ENCODE results near the gene TMEM53.

The TMEM53 gene

DNA sequence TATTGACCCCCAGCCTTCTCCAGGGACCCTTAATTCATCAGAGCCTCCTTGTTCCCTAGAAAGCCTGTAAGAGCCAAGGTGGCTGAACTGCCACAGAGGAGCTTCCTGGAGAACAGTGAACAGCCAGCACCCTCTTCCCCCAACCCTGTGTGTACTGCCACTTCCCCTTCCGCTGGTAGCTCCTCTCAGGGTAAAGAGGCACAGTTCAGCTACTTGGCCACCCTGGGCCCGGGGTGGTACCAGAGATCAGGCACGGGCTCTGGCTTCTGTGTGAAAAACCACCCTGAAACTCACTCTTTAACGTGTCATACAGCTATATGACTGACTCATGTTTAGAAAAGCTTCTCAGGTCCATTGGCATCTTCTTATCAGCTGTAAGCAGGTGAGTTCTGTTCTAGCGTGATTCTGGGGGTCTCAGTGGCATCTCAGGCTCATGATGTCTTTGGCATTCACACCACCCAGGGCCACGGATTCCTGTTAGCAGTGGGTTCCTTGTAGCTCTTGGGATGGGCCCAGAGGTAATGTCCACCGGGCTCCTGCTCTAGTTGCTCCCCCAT, 22.6 kb upstream of the TMEM53 start:
- DNase-seq (ENCODE audit: low read depth): peak; percentile 35

GRCh38 chr1:44696101-44696500, 21.8 kb upstream of the TMEM53 start:
- DNase-seq (ENCODE audit: low read depth): no peak

- DNase-seq (ENCODE audit: low read depth): no peak
These were observed 21.4 kb upstream of the TMEM53 start for GRCh38 chr1:44695671-44696070.

- DNase-seq (ENCODE audit: low read depth): no peak
These were observed 20.7 kb upstream of the TMEM53 start for GRCh38 chr1:44694863-44695478.

GRCh38 chr1:44693900-44694299, 19.6 kb upstream of the TMEM53 start:
- DNase-seq (ENCODE audit: low read depth): no peak

- no peak for DNase-seq (ENCODE audit: low read depth)
These were observed 18.9 kb upstream of the TMEM53 start for GRCh38 chr1:44693159-44693558.

DNA sequence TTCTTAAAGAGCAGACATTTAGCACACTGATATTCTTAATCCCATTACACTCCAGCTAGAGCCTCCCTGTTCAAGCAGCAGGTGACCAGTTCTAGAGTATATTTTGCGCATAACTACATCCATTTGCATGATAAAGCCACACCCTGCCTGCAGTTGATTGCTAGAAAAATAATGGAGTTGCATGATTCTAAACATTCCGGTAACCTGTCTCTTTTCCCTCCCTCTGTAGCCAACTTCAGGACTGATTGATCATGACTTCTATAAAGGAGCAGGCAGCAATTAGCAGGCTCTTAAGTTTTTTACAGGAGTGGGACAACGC, 15.1 kb upstream of the TMEM53 start:
- no peak for DNase-seq (ENCODE audit: low read depth)

DNA sequence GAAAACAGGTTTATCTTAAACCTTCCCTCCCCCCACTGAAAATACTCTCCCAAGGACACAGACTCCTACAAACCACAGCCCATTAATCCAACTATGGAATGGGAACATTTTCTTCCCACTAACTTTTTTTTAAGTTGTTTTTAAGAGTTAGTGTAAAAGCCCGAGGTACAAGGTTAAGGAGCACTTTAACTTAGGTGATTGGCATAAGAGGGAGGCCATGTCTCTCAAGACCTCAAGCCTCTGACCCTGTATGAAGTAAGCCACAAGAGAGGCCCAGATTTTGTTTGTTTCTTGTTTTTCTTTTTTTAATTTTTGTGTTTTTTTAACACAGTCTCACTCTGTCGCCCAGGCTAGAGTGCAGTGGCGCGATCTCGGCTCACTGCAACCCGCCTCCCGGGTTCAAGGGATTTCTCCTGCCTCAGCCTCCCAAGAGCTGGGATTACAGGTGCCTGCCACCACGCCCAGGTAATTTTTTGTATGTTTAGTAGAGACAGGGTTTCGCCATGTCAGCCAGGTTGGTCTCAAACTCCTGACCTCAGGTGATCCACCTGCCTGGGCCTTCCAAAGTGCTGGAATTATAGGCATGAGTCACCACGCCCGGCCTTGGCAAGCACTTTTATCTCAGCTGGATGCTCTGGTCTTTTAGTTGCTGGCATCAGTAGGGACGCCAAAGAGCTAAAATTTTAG, 14.6 kb upstream of the TMEM53 start:
- DNase-seq (ENCODE audit: low read depth): no peak

- DNase-seq (ENCODE audit: low read depth): no peak
These were observed 11.6 kb upstream of the TMEM53 start for GRCh38 chr1:44685881-44686280.

DNA sequence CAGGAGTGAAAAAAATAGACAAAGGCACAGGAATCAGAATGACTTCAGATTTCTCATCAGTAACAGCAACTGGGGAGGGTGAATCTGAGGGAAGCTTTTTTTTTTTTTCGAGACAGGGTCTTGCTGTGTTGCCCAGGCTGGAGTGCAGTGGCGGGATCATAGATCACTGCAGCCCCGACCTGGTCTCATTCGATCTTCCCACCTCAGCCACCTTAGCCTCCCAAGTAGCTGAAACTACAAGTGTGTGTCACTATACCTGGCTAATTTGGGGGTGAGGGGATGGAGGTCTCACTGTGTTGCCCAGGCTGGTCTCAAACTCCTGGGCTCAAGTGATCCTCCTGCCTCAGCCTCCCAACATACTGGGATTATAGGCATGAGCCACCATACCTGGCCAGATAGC, 10.9 kb upstream of the TMEM53 start:
- DNase-seq (ENCODE audit: low read depth): no peak

- no peak for DNase-seq (ENCODE audit: low read depth)
These were observed 10.2 kb upstream of the TMEM53 start for GRCh38 chr1:44684525-44684924.

GRCh38 chr1:44682883-44683265, 8.6 kb upstream of the TMEM53 start:
- no peak for DNase-seq (ENCODE audit: low read depth)

DNA sequence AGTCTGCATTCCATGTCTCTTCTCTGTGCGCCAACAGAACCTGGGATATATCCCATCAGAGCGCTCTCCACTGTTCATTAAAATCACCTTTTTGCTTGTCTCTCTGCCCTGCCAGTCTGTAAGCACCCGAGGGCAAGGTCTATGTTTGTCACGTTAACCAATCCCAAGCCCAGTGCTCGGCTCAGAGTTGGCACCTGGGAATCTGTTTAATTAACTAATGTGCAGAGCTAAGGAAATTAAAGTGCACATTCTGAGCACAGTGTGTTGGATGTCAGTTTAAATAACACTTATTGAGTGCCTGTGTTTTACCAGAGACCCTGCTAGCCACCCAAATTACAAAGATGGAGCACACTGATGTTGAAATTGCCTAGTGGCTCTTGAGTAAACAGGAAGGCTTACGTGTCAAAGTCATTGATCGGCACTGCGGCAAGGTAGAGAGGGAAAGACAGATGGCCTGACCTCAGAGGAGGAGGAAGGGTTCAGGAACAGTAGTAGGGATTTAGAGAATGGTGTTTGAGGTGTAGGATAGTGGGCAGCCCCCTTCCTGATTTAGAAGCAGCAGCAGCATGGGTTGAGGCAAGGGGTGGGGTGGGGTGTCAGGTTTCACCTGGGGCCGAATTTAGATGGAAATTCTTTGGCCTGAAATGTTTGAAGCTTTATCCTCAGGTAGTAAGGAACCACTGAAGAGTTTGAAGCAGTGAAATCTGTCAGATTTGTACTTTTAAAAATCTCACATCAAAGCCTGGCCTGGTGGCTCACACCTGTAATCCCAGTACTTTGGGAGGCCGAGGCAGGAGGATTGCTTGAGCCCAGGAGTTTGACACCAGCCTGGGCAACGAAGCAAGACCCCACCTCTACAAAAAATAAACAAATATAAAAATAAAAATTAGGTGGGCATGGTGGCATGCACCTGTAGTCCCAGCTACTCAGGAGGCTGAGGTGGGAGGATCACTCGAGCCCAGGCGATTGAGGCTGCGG, 7.9 kb upstream of the TMEM53 start:
- DNase-seq (ENCODE audit: low read depth): no peak

DNA sequence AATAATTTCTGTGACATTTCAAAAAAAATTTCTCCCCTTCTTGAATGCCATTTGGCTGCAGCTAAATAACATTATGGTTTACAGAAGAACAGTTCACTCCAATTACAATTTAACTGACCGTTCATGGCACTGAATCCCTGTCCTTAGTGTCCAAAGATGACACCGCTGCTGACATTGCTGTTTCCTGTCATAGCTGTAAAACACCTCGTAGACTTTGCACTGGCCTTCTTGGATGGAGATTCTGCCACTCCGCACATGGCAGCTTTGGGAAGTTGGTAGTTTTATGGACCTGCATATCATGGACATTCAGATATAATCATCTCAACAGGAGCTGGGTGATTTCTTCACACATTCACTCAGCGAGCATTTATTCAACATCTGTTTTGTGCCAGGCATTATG, 5.2 kb upstream of the TMEM53 start:
- no peak for DNase-seq (ENCODE audit: low read depth)

GRCh38 chr1:44678626-44679025, 4.3 kb upstream of the TMEM53 start:
- no peak for DNase-seq (ENCODE audit: low read depth)

- DNase-seq (ENCODE audit: low read depth): no peak
These were observed 3.8 kb upstream of the TMEM53 start for GRCh38 chr1:44678120-44678519.

DNA sequence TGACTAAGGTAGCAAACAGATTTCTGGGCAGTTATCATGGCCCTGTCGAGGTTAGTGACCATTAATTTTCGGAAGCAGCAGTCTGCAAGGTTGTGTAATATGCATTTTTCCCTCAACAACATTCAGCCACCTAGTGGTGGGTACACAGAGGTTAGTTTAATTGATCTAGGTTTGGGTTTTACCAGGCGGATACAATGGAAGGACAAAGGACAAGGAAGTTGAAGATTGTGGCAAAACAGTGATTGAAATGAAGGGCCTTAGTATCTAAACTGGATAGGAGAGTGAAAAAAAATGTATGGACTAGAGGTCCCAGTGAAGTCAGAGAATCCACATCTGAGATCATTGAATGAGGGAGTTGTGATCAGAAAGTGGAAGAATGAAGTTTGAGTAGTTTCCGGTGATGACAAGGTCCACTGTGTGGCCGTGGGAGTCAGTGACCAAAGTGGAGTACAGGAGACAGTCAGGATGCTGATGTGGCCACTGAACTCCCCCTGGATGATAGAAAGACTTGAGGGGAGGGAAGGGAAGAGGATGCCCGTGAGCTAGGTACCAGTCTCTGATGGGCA, 3.0 kb upstream of the TMEM53 start:
- no peak for DNase-seq (ENCODE audit: low read depth)

- no peak for DNase-seq (ENCODE audit: low read depth)
These were observed 2.4 kb upstream of the TMEM53 start for GRCh38 chr1:44676484-44677200.

GRCh38 chr1:44675186-44675585, 905 bp upstream of the TMEM53 start:
- DNase-seq (ENCODE audit: low read depth): no peak

DNA sequence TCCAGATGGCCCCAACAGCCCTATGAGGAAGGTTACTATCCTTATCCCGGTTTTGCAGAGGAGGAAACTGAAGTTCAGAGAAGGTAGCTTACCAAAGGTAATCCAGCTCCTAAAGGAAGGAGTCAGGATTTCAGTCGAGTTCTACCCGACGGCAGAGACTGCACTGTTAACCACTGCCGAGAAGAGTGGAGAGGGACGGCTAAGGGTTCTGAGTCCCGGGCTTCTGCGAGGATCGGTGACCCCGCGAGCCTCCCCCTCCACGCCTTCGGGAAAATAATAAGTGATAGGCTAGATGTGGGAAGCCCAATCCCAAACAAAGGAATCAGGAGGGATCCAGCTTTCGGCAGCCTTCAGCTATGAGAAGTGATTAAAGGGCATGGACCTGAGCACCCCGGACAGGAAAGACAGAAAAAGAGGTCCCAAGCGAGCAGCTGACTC, 587 bp downstream of the TMEM53 start:
- no peak for DNase-seq (ENCODE audit: low read depth)

- no peak for DNase-seq (ENCODE audit: low read depth)
These were observed 1.2 kb downstream of the TMEM53 start for GRCh38 chr1:44672961-44673674.

Data from activated T-cell treated with anti-CD3 and anti-CD28 coated beads for 48 hours (primary cell).